ENCODE data around the gene GNG13. TPM values are rescaled to one million over a fixed set of nuclear protein-coding genes. Genes with fewer than 3 reads are reported as not detected.

Gene GNG13
- total and polyA plus RNA-seq, 12 donors = not detected

GRCh38 chr16:790086-790485 is 10.4 kb downstream of the GNG13 start:
- Histone ChIP-seq H3K36me3 (replicated peaks in 1 of 2) (peaks cover 0 to 11% of the 10 kb centered on the region in 2 donors), H3K27ac (no peak overlapping the region), H3K9me3 (replicated peaks in 1 of 3) (no peaks in the 10 kb centered on the region), H3K27me3 (no peaks in the 10 kb centered on the region), H3K4me3 (no peak overlapping the region), H3K4me1 (replicated peaks in 1 of 2) (peaks cover 10 to 18% of the 10 kb centered on the region in 2 donors)
- 90 to 94% (median 93%) methylated on average over 6 to 17 of the region's 17 CpGs for WGBS, 4 donors
- DNase-seq = no peak
- TF ChIP-seq POLR2A (IDR thresholded peaks at IDR 0.05) = no peak
- no peak for TF ChIP-seq CTCF (IDR thresholded peaks at IDR 0.05)
- intact Hi-C loops (cut with DNase I) = no loop called here

- Histone ChIP-seq H3K27ac (no peak overlapping the region), H3K4me3 (peak overlapping the region in 2 of 4 donors; percentile 24 to 100), H3K27me3 (no peaks in the 10 kb centered on the region), H3K4me1 (replicated peaks in 1 of 2) (peaks cover 10 to 18% of the 10 kb centered on the region in 2 donors), H3K36me3 (replicated peaks in 1 of 2) (peaks cover 0 to 11% of the 10 kb centered on the region in 2 donors), H3K9me3 (replicated peaks in 1 of 3) (no peaks in the 10 kb centered on the region)
- DNase-seq = peak in 1 of 7 donors; percentile 29
- no peak for TF ChIP-seq POLR2A (IDR thresholded peaks at IDR 0.05)
- TF ChIP-seq CTCF (IDR thresholded peaks at IDR 0.05) = no peak
- WGBS, 4 donors = 68 to 93% (median 68%) methylated on average over 3 to 33 of the region's 33 CpGs
- intact Hi-C loops (cut with DNase I) = loop anchor here in 1 of 2 donors (5.0 kb wide), 1 partner anchor 77 kb away; no protein-coding TSS in a partner anchor
These were observed 11.2 kb downstream of the GNG13 start for GRCh38 chr16:789191-789850.

- Histone ChIP-seq H3K4me3 (peak within 1 kb of the TSS; percentile 56 to 100 (median 91)), H3K4me1 (replicated peaks in 1 of 2) (peaks cover 16 to 22% of the 10 kb centered on the region in 2 donors), H3K36me3 (replicated peaks in 1 of 2) (peaks cover 0 to 11% of the 10 kb centered on the region in 2 donors), H3K27me3 (no peaks in the 10 kb centered on the region), H3K9me3 (replicated peaks in 1 of 3) (no peaks in the 10 kb centered on the region), H3K27ac (peak within 1 kb of the TSS in 3 of 5 donors; percentile 59 to 88 (median 64))
- WGBS, 4 donors = 0 to 1% methylated on average over 90 to 97 of the region's 97 CpGs; no CpG with 5 or more reads in 2 of the 4 donors
- TF ChIP-seq CTCF (IDR thresholded peaks at IDR 0.05) (no peak), POLR2A (IDR thresholded peaks at IDR 0.05) (no peak)
- peak; percentile 89 to 95 (median 93) for DNase-seq
- intact Hi-C loops (cut with DNase I) = loop anchor here in 1 of 2 donors (5.0 kb wide), 1 partner anchor 76 kb away; no protein-coding TSS in a partner anchor
These were observed 12.0 kb downstream of the GNG13 start, which contains the start of gene CHTF18 for GRCh38 chr16:788399-789126. Gene CHTF18 (plus strand): TSS chr16:788620. CDS start chr16:788685, 65 bp downstream.

- H3K4me3 ChIP-seq = peak within 1 kb of the TSS; percentile 56 to 100 (median 91)
- intact Hi-C loops (cut with DNase I) = loop anchor here in 1 of 2 donors (5.0 kb wide), 1 partner anchor 76 kb away; no protein-coding TSS in a partner anchor
- H3K27me3 ChIP-seq = no peaks in the 10 kb centered on the region
- 0 to 1% methylated on average over 40 to 45 of the region's 45 CpGs; no CpG with 5 or more reads in 2 of the 4 donors for WGBS, 4 donors
- TF ChIP-seq CTCF (IDR thresholded peaks at IDR 0.05) (peak in 3 of 6 experiments; percentile 18 to 44 (median 20)), POLR2A (IDR thresholded peaks at IDR 0.05) (peak in 1 of 2 donors; percentile 51)
- H3K9me3 ChIP-seq (replicated peaks in 1 of 3) = no peaks in the 10 kb centered on the region
- H3K36me3 ChIP-seq (replicated peaks in 1 of 2) = peaks cover 0 to 11% of the 10 kb centered on the region in 2 donors
- peak in 2 of 7 donors; percentile 36 to 37 for DNase-seq
- peak within 1 kb of the TSS in 3 of 5 donors; percentile 59 to 88 (median 64) for H3K27ac ChIP-seq
- H3K4me1 ChIP-seq (replicated peaks in 1 of 2) = peaks cover 17 to 22% of the 10 kb centered on the region in 2 donors
These were observed 12.5 kb downstream of the GNG13 start, which contains the start of gene RPUSD1 for GRCh38 chr16:787978-788398. Gene RPUSD1 (minus strand): TSS chr16:788381. CDS start chr16:787737, 644 bp downstream.

Measured in adrenal gland (tissue), 12 donors.